ENCODE measurements around the gene CFAP251.

GRCh38 chr12:122036153-122036552, 117.8 kb downstream of the CFAP251 start:
- TF ChIP-seq CTCF (IDR thresholded peaks at IDR 0.05) = no peak
- TF ChIP-seq POLR2A (IDR thresholded peaks at IDR 0.05) = no peak
